HepG2 (cell line): ENCODE measurements around the gene ZCCHC7. TPM values are rescaled to one million over a fixed set of nuclear protein-coding genes. Genes with fewer than 3 reads are reported as not detected.

Experiments
- ATAC-seq: fragments of 200-7000 bp; cut with Tn5 transposase; 3 replicates; pipeline ENCODE4 v1.9.1; 2020; ENCODE audit warnings: mild to moderate bottlenecking, moderate library complexity
- BruUV-seq: library from RNA; stranded (reverse); fragments of 400-500 nt; replicated peaks from 2 replicates; lab custom pipeline; 2021; lab: Mats Ljungman, UMichigan
- CTCF ChIA-PET: fragments of 300-600 bp; formaldehyde crosslinking; extraction: SDS; loops from one replicate; lab custom pipeline; 2021; ENCODE audit warnings: low total read pairs, inconsistent platforms, low intra/inter-chr PET ratio; lab: Yijun Ruan, JAX
- POLR2A ChIA-PET: fragments of 350-600 bp; sonication (Branson Sonifier 250); formaldehyde crosslinking; loops from one replicate; lab custom pipeline; 2020; ENCODE audit warnings: antibody characterized with exemption, inconsistent platforms; lab: Yijun Ruan, JAX
- DNase-seq: peaks from one replicate; pipeline ENCODE4 v3.0.0-alpha.2; 2015; ENCODE audit warnings: low spot score
- FAIRE-seq: peaks from 3 replicates; lab custom pipeline; 2011; peaks lifted over from hg19 to GRCh38; lab: Jason Lieb, UNC
- H2AFZ ChIP-seq: one replicate; pipeline ENCODE4 v1.6.1; 2011; ENCODE audit warnings: low read length, inconsistent platforms
- H3K27ac ChIP-seq: fragments of 300-600 bp; 3 replicates; pipeline ENCODE4 v1.8.0; 2011; ENCODE audit warnings: mixed run types, mild to moderate bottlenecking, mixed read lengths, low read length, inconsistent platforms; ENCODE audit not compliant: insufficient read depth; ENCODE audit errors: extremely low read length
- H3K27me3 ChIP-seq, 2 experiments: fragments of 200-600 bp in 1 of 2; 2 replicates in 1 of 2; 3 replicates in 1 of 2; pipeline versions ENCODE4 v1.6.0 to v1.8.0; 2011; ENCODE audit warnings: low read length in 2 of 2, mild to moderate bottlenecking in 2 of 2, moderate library complexity in 2 of 2, inconsistent platforms in 1 of 2; ENCODE audit not compliant: insufficient read depth in 2 of 2, control insufficient read depth in 1 of 2
- H3K36me3 ChIP-seq, 2 experiments: fragments of 200-600 bp in 1 of 2; replicated peaks in 1 of 2; 2 replicates in 1 of 2; 3 replicates in 1 of 2; pipeline versions ENCODE4 v1.5.1 to v1.8.0; 2011; ENCODE audit warnings: low read length in 2 of 2, inconsistent platforms in 1 of 2; ENCODE audit not compliant: insufficient read depth in 2 of 2, control insufficient read depth in 1 of 2
- H3K4me1 ChIP-seq: 2 replicates; pipeline ENCODE4 v1.5.1; 2012; ENCODE audit warnings: low read length, inconsistent platforms; ENCODE audit not compliant: insufficient read depth
- H3K4me2 ChIP-seq: 2 replicates; pipeline ENCODE4 v1.6.0; 2011; ENCODE audit warnings: low read depth, low read length, inconsistent platforms
- H3K4me3 ChIP-seq, 3 experiments: fragments of 200-600 bp in 1 of 3; sonication (generic), shearing (Covaris generic) in 1 of 3; replicated peaks in 1 of 3; 2 replicates each; pipeline ENCODE4 v1.5.1; 2011 to 2016; ENCODE audit warnings: low read length in 3 of 3, inconsistent platforms in 2 of 3, low read depth in 2 of 3, mild to moderate bottlenecking in 2 of 3, control low read depth in 1 of 3, mixed read lengths in 1 of 3; ENCODE audit not compliant: insufficient read depth in 1 of 3
- H3K79me2 ChIP-seq: one replicate; pipeline ENCODE4 v1.6.1; 2011; ENCODE audit warnings: low read length, inconsistent platforms; ENCODE audit not compliant: insufficient read depth
- H3K9ac ChIP-seq: 2 replicates; pipeline ENCODE4 v1.6.0; 2011; ENCODE audit warnings: mild to moderate bottlenecking, low read depth, low read length, inconsistent platforms; ENCODE audit not compliant: insufficient read depth
- H3K9me3 ChIP-seq: 2 replicates; pipeline ENCODE4 v1.5.1; 2012; ENCODE audit warnings: mild to moderate bottlenecking, low read length
- H4K20me1 ChIP-seq: 2 replicates; pipeline ENCODE4 v1.6.0; 2011; ENCODE audit warnings: inconsistent platforms, mild to moderate bottlenecking, low read length, moderate library complexity; ENCODE audit not compliant: insufficient read depth
- CHD2 ChIP-seq: IDR thresholded peaks from 2 replicates; pipeline ENCODE4 v1.6.1; 2011; ENCODE audit warnings: low read depth, low read length, improper control_type of control experiment
- HNRNPUL1 ChIP-seq: fragments of 200-400 bp; formaldehyde crosslinking; IDR thresholded peaks from 2 replicates; pipeline ENCODE4 v1.6.1; 2017; ENCODE audit warnings: low read depth, mild to moderate bottlenecking, low read length, moderate library complexity
- HOXA9 ChIP-seq: sonication (generic); formaldehyde crosslinking; IDR thresholded peaks from 2 replicates; pipeline ENCODE4 v1.8.1; 2022; ENCODE audit warnings: missing genetic modification reagents, mild to moderate bottlenecking, moderate library complexity, borderline replicate concordance
- KDM5A ChIP-seq: fragments of 200-600 bp; sonication (generic); IDR thresholded peaks from 2 replicates; pipeline ENCODE4 v1.7.0; 2018; ENCODE audit warnings: antibody characterized with exemption, mild to moderate bottlenecking, low read length, borderline replicate concordance
- KLF11 ChIP-seq: IDR thresholded peaks from 2 replicates; pipeline ENCODE4 v1.6.1; 2016; ENCODE audit warnings: missing compliant biosample characterization
- MEIS1 ChIP-seq: sonication (generic); formaldehyde crosslinking; IDR thresholded peaks from 2 replicates; pipeline ENCODE4 v1.9.0; 2021; ENCODE audit warnings: mild to moderate bottlenecking, missing genetic modification reagents, moderate library complexity, borderline replicate concordance
- NR2C2 ChIP-seq: sonication (generic); formaldehyde crosslinking; IDR thresholded peaks from 2 replicates; pipeline ENCODE4 v1.4.0; 2020; ENCODE audit warnings: missing genetic modification reagents, mild to moderate bottlenecking, moderate library complexity, borderline replicate concordance
- NR2F6 ChIP-seq, 2 experiments: IDR thresholded peaks; 2 replicates each; pipeline ENCODE4 v1.6.1; 2016; ENCODE audit warnings: antibody characterized with exemption in 1 of 2, mild to moderate bottlenecking in 1 of 2
- ZFP36L1 ChIP-seq: sonication (generic); formaldehyde crosslinking; IDR thresholded peaks from 2 replicates; pipeline ENCODE4 v1.8.0; 2022; ENCODE audit warnings: mild to moderate bottlenecking, missing genetic modification reagents, moderate library complexity
- ZMAT3 ChIP-seq: sonication (generic); formaldehyde crosslinking; conservative IDR thresholded peaks from 2 replicates; pipeline ENCODE4 v1.7.0; 2021; ENCODE audit warnings: missing genetic modification reagents
- ZNF441 ChIP-seq: sonication (generic); formaldehyde crosslinking; IDR thresholded peaks from 2 replicates; pipeline ENCODE4 v1.7.0; 2021; ENCODE audit warnings: missing genetic modification reagents, borderline replicate concordance
- ZNF546 ChIP-seq: sonication (generic); formaldehyde crosslinking; conservative IDR thresholded peaks from 2 replicates; pipeline ENCODE4 v1.8.1; 2023; ENCODE audit warnings: mild to moderate bottlenecking, missing genetic modification reagents
- WGBS: methylation state at CpG from one replicate; pipeline ENCODE4 v1.1.6; 2017; ENCODE audit warnings: low lambda C conversion rate; 5-methylcytosine and 5-hydroxymethylcytosine counted together
- in situ Hi-C: cut with HindIII; loops from 2 replicates; pipeline ENCODE4 v1.10.0; 2017; ENCODE audit warnings: low pct_unique_long_range_greater_than_20kb; ENCODE audit not compliant: extremely low pct_ligation_motif_present
- intact Hi-C: fragments of 100-400 bp; cut with micrococcal nuclease; formaldehyde crosslinking; loops from one replicate; pipeline ENCODE4 v1.10.0; 2022; ENCODE audit not compliant: unreplicated experiment
- polyA plus RNA-seq, 8 experiments: library from polyadenylated mRNA; depleted of rRNA in 3 of 8; stranded (reverse) in 7 of 8; unstranded in 1 of 8; fragments of >200 nt; fragmentation: Illumina TruSeq in 4 of 8; extraction: Trizol in 4 of 8; gene quantifications; 2 replicates each; pipeline versions ENCODE4 v1.2.1 to v1.2.3, GENCODE V29; 2011 to 2016; ENCODE audit warnings: low read depth in 4 of 8, missing spikeins in 1 of 8, mixed read lengths in 1 of 8; ENCODE audit not compliant: insufficient read depth in 1 of 8
- total RNA-seq, 5 experiments: library from RNA; depleted of rRNA; stranded (reverse); fragments of >200 nt; fragmentation: Illumina TruSeq; extraction: Trizol; gene quantifications; 2 replicates each; pipeline ENCODE4 v1.2.3, GENCODE V29; 2016; ENCODE audit warnings: low read depth in 1 of 5
- TF ChIP-seq, protein P1 (sequence below): sonication (generic); formaldehyde crosslinking; IDR thresholded peaks from 2 replicates; pipeline ENCODE4 v1.4.0; 2020; ENCODE audit warnings: missing genetic modification reagents, borderline replicate concordance
- TF ChIP-seq, protein P2 (sequence below): sonication (generic); formaldehyde crosslinking; IDR thresholded peaks from 2 replicates; pipeline ENCODE4 v1.4.0; 2020; ENCODE audit warnings: low read depth, mild to moderate bottlenecking, missing genetic modification reagents
- TF ChIP-seq, protein P3 (sequence below): sonication (generic); formaldehyde crosslinking; IDR thresholded peaks from 2 replicates; pipeline ENCODE4 v1.4.0; 2020; ENCODE audit warnings: missing genetic modification reagents
- TF ChIP-seq, protein P4 (sequence below): sonication (generic); formaldehyde crosslinking; IDR thresholded peaks from 2 replicates; pipeline ENCODE4 v1.4.0; 2020; ENCODE audit warnings: mild to moderate bottlenecking, missing genetic modification reagents

The ZCCHC7 gene
- total and polyA plus RNA-seq, 2 of the 13 experiments (the other 11 are each of a cell fraction or from before 2014, with no cell fraction given): 13.6 to 19.3 TPM

DNA sequence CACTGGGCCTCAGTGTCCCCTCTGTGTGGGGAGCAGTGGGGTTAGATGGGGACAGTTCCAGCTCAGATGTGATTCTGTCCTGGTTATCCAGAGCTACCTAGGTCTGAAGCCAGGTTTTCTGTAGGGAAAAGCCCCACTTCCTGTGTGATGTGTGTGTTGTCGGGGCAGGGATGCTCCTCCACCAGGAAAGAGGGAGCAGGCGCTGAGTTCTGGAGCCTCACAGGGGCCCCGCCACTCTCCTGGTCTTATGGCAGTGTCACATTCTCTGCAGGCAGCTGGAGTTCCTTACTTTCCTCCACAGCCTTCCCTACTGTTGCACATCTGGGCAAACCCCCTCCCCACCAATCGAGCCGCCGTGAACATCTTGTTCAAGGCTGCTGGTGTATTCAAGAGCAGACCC lies 263.0 kb downstream of the ZCCHC7 start (continued):
- TF ChIP-seq, protein P1, sequence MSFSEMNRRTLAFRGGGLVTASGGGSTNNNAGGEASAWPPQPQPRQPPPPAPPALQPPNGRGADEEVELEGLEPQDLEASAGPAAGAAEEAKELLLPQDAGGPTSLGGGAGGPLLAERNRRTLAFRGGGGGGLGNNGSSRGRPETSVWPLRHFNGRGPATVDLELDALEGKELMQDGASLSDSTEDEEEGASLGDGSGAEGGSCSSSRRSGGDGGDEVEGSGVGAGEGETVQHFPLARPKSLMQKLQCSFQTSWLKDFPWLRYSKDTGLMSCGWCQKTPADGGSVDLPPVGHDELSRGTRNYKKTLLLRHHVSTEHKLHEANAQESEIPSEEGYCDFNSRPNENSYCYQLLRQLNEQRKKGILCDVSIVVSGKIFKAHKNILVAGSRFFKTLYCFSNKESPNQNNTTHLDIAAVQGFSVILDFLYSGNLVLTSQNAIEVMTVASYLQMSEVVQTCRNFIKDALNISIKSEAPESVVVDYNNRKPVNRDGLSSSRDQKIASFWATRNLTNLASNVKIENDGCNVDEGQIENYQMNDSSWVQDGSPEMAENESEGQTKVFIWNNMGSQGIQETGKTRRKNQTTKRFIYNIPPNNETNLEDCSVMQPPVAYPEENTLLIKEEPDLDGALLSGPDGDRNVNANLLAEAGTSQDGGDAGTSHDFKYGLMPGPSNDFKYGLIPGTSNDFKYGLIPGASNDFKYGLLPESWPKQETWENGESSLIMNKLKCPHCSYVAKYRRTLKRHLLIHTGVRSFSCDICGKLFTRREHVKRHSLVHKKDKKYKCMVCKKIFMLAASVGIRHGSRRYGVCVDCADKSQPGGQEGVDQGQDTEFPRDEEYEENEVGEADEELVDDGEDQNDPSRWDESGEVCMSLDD: no peak
- TF ChIP-seq, protein P2, sequence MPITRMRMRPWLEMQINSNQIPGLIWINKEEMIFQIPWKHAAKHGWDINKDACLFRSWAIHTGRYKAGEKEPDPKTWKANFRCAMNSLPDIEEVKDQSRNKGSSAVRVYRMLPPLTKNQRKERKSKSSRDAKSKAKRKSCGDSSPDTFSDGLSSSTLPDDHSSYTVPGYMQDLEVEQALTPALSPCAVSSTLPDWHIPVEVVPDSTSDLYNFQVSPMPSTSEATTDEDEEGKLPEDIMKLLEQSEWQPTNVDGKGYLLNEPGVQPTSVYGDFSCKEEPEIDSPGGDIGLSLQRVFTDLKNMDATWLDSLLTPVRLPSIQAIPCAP (CRISPR knock-in tag): no peak

DNA sequence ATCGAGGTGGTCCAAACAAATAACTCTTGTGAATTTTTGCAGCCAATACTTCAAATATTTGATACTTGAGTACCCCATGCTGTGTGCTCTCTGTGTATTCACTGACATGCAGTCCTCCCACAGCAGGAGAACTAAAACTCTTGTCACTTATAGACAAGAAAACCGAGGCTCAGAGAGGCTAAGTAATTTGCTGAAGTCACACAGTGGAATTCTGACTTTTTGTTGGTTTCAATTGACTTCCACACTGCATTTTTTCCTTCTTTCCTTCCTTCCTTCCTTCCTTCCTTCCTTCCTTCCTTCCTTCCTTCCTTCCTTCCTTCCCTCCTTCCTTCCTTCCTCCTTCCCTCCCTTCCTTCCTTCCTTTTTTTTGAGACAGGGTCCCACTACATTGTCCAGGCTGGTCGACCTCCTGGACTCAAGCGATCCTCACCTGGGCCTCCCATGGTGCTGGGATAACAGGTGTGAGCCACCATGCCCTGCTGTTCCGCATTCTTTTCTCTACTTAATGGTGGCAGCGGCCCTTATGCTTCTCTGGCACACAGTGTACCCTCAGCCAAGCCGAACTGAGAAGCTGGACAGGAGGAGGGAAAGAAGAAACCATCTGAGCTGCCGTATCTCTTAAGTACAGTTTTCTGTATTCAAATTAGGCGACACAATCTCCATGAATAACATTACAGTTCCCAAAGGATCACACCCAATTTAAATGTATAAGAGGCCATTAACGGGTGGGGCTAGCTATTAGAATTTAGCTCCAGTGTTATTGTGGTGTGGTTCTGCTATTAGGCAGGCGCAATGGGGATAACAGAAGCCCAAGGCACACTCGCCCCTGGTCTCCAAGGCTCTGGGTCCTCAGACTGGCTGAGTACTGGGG lies 263.7 kb downstream of the ZCCHC7 start:
- ChIA-PET CTCF (no interaction called here), POLR2A (no interaction called here)
- Histone ChIP-seq H2AFZ (no peak overlapping the region), H3K36me3 (no peaks in the 10 kb centered on the region), H3K4me3 (no peak overlapping the region), H4K20me1 (no peaks in the 10 kb centered on the region), H3K4me2 (no peak overlapping the region), H3K9ac (no peak overlapping the region), H3K27me3 (peaks cover 1 to 9% of the 10 kb centered on the region in 2 experiments; a peak in 3 of 5 replicates), H3K4me1 (peaks cover 17% of the 10 kb centered on the region), H3K9me3 (no peaks in the 10 kb centered on the region), H3K79me2 (no peaks in the 10 kb centered on the region), H3K27ac (no peak overlapping the region)
- no TSS peak for BruUV-seq
- ATAC-seq (no peak), DNase-seq (no peak), FAIRE-seq (no peak)
- intact Hi-C loops (no loop called here), in situ Hi-C loops (no loop called here)
- WGBS: 35% methylated on average over 11 of the region's 12 CpGs
- TF ChIP-seq, protein P3, sequence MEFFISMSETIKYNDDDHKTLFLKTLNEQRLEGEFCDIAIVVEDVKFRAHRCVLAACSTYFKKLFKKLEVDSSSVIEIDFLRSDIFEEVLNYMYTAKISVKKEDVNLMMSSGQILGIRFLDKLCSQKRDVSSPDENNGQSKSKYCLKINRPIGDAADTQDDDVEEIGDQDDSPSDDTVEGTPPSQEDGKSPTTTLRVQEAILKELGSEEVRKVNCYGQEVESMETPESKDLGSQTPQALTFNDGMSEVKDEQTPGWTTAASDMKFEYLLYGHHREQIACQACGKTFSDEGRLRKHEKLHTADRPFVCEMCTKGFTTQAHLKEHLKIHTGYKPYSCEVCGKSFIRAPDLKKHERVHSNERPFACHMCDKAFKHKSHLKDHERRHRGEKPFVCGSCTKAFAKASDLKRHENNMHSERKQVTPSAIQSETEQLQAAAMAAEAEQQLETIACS (CRISPR knock-in tag): no peak
- no peak for TF ChIP-seq HNRNPUL1
- TF ChIP-seq NR2F6 (IDR thresholded peaks at IDR 0.05): no peak
- no peak for TF ChIP-seq NR2F6 (CRISPR knock-in tag; IDR thresholded peaks at IDR 0.05)
- TF ChIP-seq MEIS1 (CRISPR knock-in tag): no peak
- TF ChIP-seq ZFP36L1 (CRISPR knock-in tag): no peak
- no peak for TF ChIP-seq ZNF441 (CRISPR knock-in tag)
- TF ChIP-seq ZNF546 (CRISPR knock-in tag): no peak
- no peak for TF ChIP-seq CHD2
- no peak for TF ChIP-seq ZMAT3 (CRISPR knock-in tag)
- no peak for TF ChIP-seq NR2C2 (CRISPR knock-in tag)
- TF ChIP-seq, protein P4, sequence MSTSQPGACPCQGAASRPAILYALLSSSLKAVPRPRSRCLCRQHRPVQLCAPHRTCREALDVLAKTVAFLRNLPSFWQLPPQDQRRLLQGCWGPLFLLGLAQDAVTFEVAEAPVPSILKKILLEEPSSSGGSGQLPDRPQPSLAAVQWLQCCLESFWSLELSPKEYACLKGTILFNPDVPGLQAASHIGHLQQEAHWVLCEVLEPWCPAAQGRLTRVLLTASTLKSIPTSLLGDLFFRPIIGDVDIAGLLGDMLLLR (CRISPR knock-in tag): no peak
- TF ChIP-seq KLF11: no peak
- no peak for TF ChIP-seq HOXA9
- no peak for TF ChIP-seq KDM5A
